ENCODE data around the gene ARHGEF4.

- TF ChIP-seq CTCF (conservative IDR thresholded peaks at IDR 0.05; ENCODE audit: low read depth in 2 of 2) (no peak), CREB1 (CRISPR knock-in tag; IDR thresholded peaks at IDR 0.05; ENCODE audit: low read depth) (no peak), POLR2AphosphoS5 (IDR thresholded peaks at IDR 0.05; ENCODE audit: low read depth) (no peak), EZH2phosphoT487 (IDR thresholded peaks at IDR 0.05; ENCODE audit: unreplicated experiment) (no peak), EZH2 (IDR thresholded peaks at IDR 0.05; ENCODE audit: low read depth, unreplicated experiment) (no peak), JUNB (IDR thresholded peaks at IDR 0.05; ENCODE audit: unreplicated experiment) (no peak)
Measured at GRCh38 chr2:130841741-130842365, 5.1 kb downstream of the ARHGEF4 start.

Data from GM23338 (cell line).